ENCODE results near the gene TTK.
"Not testable (repeated sequence)": the region's sequence is repeated elsewhere in the genome, so short reads cannot be mapped to it uniquely, and the experiment has no call there.

The TTK gene

DNA sequence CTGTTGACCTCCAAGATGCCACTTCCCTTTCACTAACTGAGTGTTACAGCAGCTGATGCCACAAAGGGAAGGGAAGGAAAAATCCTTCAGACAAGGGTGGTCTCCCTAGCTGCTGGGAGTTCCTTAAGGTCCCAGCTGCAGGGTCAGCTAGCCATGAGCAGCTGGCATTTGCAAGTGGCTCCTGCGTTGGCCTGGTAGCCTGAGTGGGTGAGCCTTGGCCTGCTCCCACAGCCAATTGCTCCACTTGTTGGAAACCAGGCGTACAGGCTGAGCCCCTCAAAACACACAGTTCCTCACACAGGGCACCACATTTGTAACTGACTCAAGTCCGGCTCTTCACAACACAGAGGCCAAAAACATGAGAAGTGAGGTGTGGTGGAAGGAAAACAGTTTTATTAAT is 16.7 kb downstream of the TTK start:
- DNase-seq (ENCODE audit: low read depth in 2 of 2, low spot score in 1 of 2) = no peak

DNA sequence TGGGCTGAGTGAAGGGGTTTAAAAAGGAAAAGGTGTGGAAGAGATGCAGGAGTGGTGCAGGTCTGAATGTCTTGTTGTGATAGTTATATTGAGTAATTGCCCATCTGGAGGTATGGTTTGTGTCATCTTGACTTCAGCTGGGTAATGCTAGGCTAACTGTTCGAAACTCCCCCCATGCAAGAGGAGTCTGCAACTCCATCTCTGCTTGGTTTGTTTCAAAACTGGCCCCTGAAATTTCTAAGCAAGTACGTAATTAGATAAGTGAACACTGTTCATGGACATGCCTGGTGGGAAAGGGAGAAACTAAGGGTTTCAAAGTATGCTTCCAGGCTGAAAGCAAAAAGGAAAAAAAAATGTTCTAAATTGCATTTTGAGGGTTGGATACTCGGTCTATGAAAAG is 17.1 kb downstream of the TTK start:
- no peak for DNase-seq (ENCODE audit: low read depth in 2 of 2, low spot score in 1 of 2)

DNA sequence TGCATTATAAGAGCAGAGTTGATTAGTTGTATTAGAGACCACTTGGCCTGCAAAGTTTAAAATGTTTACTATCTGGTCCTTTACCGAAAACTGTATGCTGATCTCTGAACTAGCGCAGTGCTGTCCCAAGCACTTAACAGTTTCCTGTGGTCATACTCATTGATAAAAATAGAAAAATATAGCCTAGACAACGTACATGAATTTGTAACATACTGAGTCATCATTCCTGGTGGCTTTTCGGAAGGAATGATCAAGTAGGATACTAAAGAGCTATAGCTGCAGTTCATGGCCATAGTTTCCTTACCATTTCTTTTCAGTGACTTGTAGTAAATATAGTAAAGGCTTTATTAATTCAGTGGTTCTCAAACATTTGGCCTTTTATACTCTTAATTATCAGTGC is 18.4 kb downstream of the TTK start:
- no peak for DNase-seq (ENCODE audit: low read depth in 2 of 2, low spot score in 1 of 2)

DNA sequence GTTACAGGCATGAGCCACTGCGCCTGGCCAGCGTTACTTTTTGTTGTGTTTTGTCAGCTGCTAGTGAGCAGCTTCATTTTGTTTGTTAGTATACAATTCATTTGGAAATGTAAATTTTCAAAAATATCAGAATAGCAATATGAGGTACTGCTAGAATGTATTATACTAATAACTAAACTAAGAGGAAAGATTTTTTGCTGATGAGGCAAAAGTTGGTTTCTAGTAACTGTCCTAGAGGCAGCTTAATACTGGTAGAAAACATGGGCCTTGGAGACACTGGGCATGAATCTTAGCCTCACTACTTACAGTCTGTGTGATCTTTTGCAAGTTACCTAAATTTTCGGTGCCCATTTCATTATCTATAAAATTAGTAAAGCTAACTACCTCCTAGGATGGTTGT is 24.1 kb downstream of the TTK start:
- DNase-seq (ENCODE audit: low read depth in 2 of 2, low spot score in 1 of 2) = no peak

DNA sequence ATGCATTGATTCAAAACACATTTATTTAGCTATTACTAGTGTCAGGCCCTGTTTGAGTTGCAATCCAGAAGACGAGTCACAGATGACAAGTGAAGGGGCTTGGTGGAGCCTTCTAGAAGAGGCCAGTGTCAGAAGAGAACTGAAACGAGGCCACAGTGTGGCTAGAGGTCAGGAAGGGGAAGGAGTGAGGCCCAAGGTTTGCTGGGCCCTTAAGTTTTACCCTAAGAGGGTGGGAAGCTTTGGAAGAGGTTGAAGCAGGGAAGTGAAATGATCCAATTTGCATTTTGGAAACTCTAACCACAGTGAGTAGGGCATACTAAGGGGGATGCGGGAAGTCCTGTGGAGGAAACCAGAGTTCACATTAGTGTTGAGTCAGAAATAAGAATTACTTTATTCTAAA is 25.0 kb downstream of the TTK start:
- no peak for DNase-seq (ENCODE audit: low read depth in 2 of 2, low spot score in 1 of 2)

DNA sequence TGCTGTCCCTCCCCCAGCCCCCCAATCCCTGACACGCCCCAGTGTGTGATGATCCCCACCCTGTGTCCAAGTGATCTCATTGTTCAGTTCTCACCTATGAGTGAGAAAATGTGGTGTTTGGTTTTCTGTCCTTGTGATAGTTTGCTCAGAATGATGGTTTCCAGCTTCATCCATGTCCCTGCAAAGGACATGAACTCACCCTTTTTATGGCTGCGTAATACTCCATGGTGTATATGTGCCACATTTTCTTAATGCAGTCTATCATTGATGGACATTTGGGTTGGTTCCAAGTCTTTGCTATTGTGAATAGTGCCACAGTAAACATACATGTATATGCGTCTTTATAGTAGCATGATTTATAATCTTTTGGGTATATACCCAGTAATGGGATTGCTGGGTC is 43.8 kb downstream of the TTK start:
- DNase-seq (ENCODE audit: low read depth in 2 of 2, low spot score in 1 of 2) = not testable (repeated sequence)

DNA sequence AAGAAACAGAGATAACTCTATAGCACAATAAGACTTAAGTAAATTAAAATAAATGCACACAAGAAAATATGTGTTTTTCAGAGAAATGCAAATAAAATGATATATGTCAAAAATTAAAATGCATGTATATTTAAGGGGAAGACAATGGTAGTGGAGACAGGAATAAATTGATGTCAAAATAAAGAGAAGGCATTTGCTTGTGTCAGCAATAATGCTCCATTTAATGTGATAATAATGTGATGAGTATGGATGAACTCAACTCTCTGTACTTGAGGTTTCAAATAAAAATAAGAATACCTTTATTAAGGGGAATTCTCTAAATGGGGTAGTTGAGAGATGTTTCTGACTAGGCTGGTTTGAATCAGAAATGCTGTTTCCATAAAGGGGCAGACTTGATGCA is 56.3 kb downstream of the TTK start:
- no peak for DNase-seq (ENCODE audit: low read depth in 2 of 2, low spot score in 1 of 2)

DNA sequence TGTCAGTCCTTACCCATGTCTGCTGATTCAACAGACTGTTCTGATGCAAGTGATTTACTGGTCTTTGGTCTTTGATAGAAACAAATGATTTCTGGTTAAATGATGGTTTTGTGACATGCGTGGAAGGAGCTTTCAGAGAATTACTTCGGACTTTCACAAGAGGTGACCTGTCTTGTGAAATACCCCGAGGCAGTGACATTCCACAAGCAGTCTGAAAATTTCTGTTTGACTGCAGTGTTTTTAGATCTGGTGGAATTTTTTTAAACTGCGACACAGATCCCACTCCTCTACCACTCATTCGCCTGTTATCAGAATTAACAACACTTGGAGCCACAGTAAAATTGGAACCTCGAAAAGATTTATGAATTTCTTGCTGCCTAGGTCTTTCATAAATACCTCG is 63.7 kb downstream of the TTK start:
- not testable (repeated sequence) for DNase-seq (ENCODE audit: low read depth in 2 of 2, low spot score in 1 of 2)

DNA sequence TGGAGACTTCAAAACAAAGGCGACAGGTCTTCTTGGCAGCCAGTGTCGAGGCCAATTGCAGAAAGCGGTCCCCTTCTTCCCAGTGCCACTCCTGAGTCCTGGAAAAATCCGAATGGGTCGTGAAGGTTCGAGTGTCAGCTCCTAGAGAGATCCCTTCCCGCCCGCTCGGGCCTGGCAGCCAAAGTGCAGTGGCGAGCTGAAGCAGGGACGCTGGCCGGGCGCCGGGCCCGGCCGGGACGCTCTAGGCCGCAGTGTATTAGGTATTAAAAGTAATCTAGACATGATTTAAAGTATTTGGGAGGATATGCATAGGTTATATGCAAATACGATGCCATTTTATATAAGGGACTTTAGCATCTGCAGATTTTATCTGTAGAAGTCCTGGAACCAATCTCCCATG is 66.0 kb downstream of the TTK start:
- not testable (repeated sequence) for DNase-seq (ENCODE audit: low read depth in 2 of 2, low spot score in 1 of 2)

DNA sequence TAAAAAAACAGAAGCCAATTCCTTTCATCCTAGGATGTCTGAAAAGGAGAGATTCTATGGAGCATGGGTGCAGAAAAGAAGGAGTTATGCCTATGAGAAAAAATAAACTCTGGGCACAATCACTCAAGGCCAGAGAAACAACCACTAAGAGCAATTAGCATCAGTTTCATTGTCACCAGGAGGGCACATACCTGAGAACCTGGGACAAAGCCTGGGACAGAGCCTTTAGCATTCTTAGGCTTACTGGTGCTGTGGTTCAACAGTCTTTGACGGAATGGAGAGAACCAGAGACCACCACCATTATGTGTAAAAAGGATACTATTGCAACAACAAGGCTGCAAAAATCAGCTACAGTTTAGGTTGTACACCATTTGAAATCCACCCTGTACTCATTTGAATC is 72.6 kb downstream of the TTK start:
- no peak for DNase-seq (ENCODE audit: low read depth in 2 of 2, low spot score in 1 of 2)

DNA sequence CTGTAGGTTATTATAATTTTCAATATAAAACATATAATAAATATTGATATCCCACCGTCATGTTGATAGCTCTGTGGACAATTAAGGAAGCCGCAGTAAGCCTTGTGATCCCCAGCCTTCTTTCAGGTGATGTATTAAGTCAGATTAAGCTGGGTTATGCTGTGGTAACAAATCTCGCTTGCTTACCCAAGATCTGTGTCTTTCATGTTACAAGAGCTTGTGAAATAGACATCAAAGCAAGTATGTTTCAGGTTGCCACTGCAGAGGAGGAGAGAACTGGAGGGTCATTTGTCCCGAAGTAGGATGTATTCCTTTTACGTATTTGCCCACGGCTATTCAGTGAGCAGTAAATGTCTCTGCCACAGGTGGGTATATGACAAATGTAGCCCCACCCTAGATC is 84.2 kb downstream of the TTK start:
- DNase-seq (ENCODE audit: low read depth in 2 of 2, low spot score in 1 of 2) = no peak

DNA sequence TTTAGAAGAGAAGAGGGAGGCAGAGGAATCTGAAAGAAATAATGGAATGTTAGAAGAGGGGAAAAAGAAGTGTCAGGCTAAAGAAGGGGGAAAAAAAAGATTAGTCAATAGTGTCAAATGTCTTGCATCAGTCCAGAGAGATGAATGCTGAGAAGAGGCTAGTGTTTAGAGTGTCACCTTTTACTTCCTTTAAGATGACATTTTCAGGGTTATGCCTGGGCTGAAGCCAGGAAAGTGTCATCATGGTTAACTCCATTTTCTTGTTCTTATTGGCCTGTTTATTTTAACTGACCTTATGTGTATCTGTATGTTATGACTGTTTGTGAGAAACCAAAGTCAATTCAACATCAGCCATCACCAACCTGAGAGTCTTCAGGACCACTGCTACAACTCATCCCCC is 87.1 kb downstream of the TTK start:
- no peak for DNase-seq (ENCODE audit: low read depth in 2 of 2, low spot score in 1 of 2)

Measured in stimulated activated CD8-positive, alpha-beta memory T cell treated with anti-CD3 and anti-CD28 coated beads, Interleukin-4, amount 100 ng/mL, for 1 hour (primary cell).